Occipital lobe (tissue), 2 donors: ENCODE data around the gene CACNB3. TPM values are rescaled to one million over a fixed set of nuclear protein-coding genes. Genes with fewer than 3 reads are reported as not detected.
A peak's percentile ranks its signal among the peaks of the same experiment; 100 is the strongest.

Experiments
- DNase-seq: peaks from one replicate; lab custom pipeline; 2025; lab: John Stamatoyannopoulos, UW
- total RNA-seq: library from RNA; depleted of rRNA; stranded (reverse); fragments of >200 nt; gene quantifications from one replicate; pipeline ENCODE4 v1.2.3, GENCODE V29; 2014

Gene CACNB3
- total RNA-seq, 1 donor from 2014 or later, result 44.3 TPM

GRCh38 chr12:48788524-48788853 is 29.8 kb upstream of the CACNB3 start:
- DNase-seq, result no peak

GRCh38 chr12:48788854-48789775 is 29.2 kb upstream of the CACNB3 start, which contains the start of gene ADCY6:
ADCY6 (minus strand) TSS chr12:48789089; CDS start chr12:48783434, 5,655 bp downstream.
- peak; percentile 58 for DNase-seq

- DNase-seq, result no peak
Observed at GRCh38 chr12:48789858-48790326, 28.4 kb upstream of the CACNB3 start.

GRCh38 chr12:48793696-48794095 is 24.6 kb upstream of the CACNB3 start:
- DNase-seq, result no peak

DNA sequence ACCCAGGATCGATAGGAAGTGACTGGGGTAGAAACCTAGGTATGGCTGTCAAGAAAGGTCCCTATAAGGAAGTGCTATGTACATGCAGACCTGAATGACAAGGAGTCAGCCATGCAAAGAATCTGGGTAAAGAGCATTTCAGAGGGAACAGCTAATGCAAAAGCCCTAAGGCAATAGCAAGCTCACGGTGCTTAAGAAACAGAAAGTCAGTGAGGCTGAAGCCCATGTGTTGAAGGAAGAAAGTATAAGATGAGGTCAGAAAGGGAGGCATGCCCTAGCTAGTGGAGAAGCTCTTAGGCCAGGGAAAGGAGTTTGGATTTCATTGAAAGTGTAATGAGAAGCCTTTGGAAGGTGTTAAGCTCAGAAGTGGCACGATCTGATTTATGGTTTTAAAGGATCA is 23.4 kb upstream of the CACNB3 start:
- no peak for DNase-seq

- peak; percentile 46 for DNase-seq
Observed at GRCh38 chr12:48795550-48796455, 22.5 kb upstream of the CACNB3 start.

DNA sequence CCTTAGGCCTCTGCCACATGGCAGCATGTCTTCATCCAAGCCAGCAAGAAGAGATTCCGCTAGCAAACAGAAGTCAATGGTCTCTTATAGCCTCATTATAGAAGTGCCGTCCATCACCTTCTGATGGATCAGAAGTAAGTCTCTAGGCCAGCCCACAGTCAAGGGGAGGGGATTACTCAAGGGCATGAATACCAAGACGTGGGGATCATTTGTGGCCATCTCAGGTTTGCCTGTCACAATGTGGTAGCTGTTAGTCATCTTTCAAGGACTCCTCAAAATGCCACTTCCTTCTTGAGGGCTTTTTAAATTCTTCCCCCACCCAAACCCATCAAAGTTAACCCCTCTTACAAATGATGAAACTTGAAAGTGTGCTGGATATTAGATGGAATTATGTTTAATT is 21.3 kb upstream of the CACNB3 start:
- no peak for DNase-seq

DNA sequence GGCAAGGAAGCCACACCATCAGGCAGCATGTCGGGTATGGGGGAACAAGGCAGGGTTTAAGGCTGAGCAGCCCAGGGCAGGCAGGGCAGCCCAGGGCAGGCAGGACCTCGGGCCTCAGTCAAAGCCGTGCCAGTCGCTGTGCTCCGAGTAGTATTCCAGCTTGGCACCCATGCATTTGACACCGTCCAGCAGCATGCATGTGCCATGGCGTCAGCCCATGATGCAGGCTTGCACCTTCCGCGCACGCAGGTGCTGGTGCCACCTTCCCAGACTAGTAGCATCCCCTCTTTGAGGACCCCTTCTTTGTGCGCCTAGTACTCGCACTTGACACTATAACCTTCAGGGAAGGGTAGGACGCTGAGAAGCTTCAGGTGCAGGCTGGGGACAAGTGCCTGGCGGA is 17.8 kb upstream of the CACNB3 start:
- DNase-seq, result no peak

DNA sequence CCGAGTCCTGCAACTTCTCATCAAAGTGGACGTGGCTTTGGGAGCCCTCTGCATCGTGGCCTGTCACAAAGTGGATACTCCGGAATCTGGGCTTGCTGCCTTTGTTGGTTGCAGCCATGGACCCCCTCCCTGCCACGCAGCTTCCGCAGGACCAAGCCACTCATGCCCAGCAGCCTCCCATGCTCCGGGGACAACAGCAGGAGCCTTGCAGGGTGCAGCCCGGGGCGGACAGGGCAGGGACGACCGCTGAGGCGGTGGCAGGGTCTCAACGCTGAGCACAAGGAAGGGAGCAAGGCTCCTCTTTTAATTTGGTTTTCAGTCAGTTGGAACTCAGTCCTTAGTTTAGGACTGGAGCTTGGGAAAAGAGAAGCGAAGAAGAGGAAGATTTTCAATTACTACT is 17.3 kb upstream of the CACNB3 start:
- DNase-seq, result no peak

DNA sequence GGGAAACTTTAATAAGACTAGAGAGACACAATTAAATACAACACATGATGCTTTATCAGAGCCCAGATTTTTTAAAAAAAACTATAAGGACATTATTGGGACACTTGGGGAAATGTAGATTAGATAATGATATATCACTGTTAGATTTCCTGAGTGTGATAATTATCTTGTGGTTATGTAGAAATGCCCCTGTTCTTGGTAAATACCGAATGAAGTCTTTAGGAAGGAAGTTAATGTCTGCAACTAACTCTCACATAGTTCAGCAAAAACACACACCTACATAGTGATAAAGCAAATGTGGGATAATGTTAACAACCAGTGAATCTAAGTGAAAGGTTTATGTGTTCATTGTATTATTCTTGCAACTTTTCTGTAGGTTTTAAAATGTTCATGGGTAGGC is 14.6 kb upstream of the CACNB3 start:
- DNase-seq, result no peak

DNA sequence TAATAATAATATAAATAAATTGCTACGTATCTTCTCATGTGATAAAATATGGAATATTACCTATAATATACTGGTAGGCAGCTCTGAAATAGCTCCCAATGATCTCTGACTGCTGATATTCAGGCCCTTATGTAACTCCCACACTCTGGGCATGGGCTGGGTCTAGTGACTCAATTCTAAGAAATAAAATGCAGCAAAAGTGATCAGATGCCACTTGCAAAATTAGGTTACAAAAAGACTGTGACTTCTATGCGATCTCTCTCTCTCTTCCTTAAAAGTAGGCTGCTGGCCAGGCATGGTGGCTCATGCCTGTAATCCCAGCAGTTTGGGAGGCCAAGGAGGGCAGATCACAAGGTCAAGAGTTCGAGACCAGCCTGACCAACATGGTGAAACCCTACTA is 10.3 kb upstream of the CACNB3 start:
- no peak for DNase-seq

DNA sequence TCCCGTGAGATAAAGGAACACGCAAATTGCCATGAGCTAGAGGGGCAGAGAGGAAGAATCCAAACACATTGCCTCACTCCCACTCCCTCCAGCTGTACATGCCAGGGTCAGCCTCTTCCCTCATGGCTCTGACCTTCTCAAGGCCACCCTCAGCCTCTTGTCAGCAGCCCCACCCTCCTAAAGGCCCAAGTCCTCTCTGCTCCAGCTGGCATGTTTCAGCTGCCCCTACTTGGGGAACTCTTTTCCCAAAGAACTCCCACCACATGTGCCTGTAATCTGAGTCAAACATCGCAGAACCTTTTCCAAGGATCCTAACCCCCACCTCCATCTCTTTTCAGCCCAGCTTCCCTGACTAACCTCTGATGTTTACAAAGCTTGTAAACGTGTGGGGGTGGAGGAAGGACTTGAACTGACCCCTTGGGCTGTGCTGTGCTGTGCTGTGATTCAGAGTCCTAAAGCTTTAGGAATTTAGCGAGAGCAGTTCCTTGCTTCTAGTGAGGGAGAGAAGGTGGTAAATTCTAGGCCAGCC is 7.3 kb upstream of the CACNB3 start:
- no peak for DNase-seq

GRCh38 chr12:48811437-48812090 is 6.7 kb upstream of the CACNB3 start:
- no peak for DNase-seq

DNA sequence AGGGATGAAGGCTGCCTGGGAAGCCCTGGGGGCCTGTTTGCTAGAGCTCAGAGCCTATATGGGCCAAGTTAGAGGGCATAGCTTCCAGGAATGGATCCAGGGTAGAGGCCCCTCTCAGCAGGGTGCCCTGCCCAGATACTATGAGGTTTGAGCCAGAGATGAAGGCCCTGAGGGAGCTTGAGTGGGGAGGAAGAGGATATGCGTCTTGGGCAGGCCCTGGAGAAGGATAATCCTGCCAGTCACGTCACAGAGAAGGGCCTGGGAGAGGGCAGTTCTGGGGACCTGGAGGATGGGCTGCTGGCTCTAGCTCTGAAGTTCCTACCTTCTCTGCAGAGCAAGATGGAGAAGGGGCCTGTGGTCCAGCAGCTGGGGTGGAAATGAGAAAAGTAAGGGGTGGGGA is 5.9 kb upstream of the CACNB3 start:
- DNase-seq, result no peak

GRCh38 chr12:48813465-48814261 is 4.6 kb upstream of the CACNB3 start:
- no peak for DNase-seq

- no peak for DNase-seq
Observed at GRCh38 chr12:48814262-48815125, 3.8 kb upstream of the CACNB3 start.

DNA sequence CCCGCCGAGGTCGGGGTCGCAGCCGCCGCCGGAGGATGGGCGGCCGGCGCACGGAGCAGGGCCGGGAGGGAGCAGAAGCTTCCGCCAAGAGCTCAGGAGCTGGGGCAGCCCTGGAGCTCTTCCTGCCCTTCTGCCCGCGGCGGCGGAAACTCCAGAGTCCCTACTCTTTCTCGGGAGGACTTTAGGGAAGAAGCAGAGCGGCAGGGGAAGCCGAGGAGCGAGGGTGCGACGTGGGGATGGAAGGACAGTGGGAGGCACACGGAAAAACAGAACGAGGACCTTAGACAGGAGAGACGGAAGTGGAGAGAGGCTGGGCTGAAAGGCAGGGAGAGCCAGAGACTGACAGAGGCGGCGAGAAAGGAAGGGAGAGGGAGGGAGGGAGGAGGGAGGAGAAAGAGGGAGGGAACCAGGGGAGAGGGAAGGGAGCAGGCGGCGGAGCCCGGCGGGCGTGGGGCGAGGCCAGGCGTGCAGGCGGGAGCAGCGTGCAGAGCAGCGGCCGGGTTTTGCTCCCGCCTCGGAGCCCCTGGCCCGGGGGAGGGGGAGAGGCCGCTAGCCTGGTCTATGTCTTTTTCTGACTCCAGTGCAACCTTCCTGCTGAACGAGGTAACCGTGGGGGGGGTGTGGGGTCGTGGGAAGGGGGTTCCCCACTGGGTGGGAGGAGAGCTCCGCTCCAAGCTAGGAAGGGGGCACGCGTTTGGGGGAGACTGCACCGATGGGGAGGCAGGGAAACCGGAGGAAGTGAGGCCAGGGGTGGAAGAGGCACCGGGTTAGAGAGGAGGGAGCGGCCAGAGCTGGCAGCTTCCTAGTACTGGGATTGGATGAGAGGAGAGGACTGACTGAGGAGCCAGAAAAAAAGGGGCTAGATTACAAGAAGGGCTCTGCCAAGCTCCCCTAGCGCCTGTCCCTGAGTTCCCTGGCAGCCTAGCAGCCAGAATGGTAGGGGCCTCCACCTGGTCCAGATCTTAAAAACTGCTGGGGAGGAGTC is 2.9 kb upstream of the CACNB3 start:
- DNase-seq, result peak; percentile 72

- no peak for DNase-seq
Observed at GRCh38 chr12:48816143-48816854, 2.0 kb upstream of the CACNB3 start.
